PC-3 (cell line): ENCODE data around the gene IER2.

Source experiments
- CTCF ChIP-seq: fragments of 300-600 bp; sonication (generic); conservative IDR thresholded peaks from 2 replicates; pipeline ENCODE4 v1.5.1; 2017; ENCODE audit warnings: antibody characterized with exemption, low read depth, mild to moderate bottlenecking, low read length
- EZH2 ChIP-seq: fragments of 300-600 bp; sonication (generic); IDR thresholded peaks from one replicate; pipeline ENCODE4 v1.6.1; 2017; ENCODE audit warnings: antibody characterized with exemption, mild to moderate bottlenecking, low read length; ENCODE audit not compliant: unreplicated experiment

- TF ChIP-seq CTCF (no peak), EZH2 (no peak)
These were observed 857 bp downstream of the IER2 start for GRCh38 chr19:13150931-13151604.
